Smooth muscle cell (in vitro differentiated cells): ENCODE data around the gene RGS4. TPM values are rescaled to one million over a fixed set of nuclear protein-coding genes. Genes with fewer than 3 reads are reported as not detected.

Experiments used
- DNase-seq: peaks from one replicate; lab custom pipeline; 2025; ENCODE audit not compliant: unreplicated experiment; lab: John Stamatoyannopoulos, UW
- H2AFZ ChIP-seq: fragments of 200-600 bp; sonication (generic); 2 replicates; pipeline ENCODE4 v1.6.0; 2016; ENCODE audit warnings: antibody characterized with exemption, low read depth, mild to moderate bottlenecking
- H3F3A ChIP-seq: fragments of 200-600 bp; sonication (generic); 2 replicates; pipeline ENCODE4 v1.6.0; 2017; ENCODE audit warnings: antibody characterized with exemption, low read depth
- H3K27ac ChIP-seq: fragments of 200-600 bp; sonication (generic); 2 replicates; pipeline ENCODE4 v1.5.1; 2016; ENCODE audit warnings: low read depth, mild to moderate bottlenecking
- H3K27me3 ChIP-seq: fragments of 200-600 bp; sonication (generic); 2 replicates; pipeline ENCODE4 v1.6.1; 2016; ENCODE audit warnings: low read depth, mild to moderate bottlenecking
- H3K36me3 ChIP-seq: fragments of 200-600 bp; sonication (generic); 2 replicates; pipeline ENCODE4 v1.5.1; 2016; ENCODE audit warnings: low read depth
- H3K4me1 ChIP-seq: fragments of 200-600 bp; sonication (generic); 2 replicates; pipeline ENCODE4 v1.5.1; 2016; ENCODE audit warnings: low read depth
- H3K4me2 ChIP-seq: fragments of 200-600 bp; sonication (generic); 2 replicates; pipeline ENCODE4 v1.6.0; 2016; ENCODE audit warnings: mild to moderate bottlenecking
- H3K4me3 ChIP-seq: fragments of 200-600 bp; sonication (generic); 2 replicates; pipeline ENCODE4 v1.5.1; 2016; ENCODE audit warnings: mild to moderate bottlenecking
- H3K79me2 ChIP-seq: fragments of 200-600 bp; sonication (generic); 2 replicates; pipeline ENCODE4 v1.6.0; 2016; ENCODE audit warnings: low read depth, mild to moderate bottlenecking
- H3K9ac ChIP-seq: fragments of 200-600 bp; sonication (generic); 2 replicates; pipeline ENCODE4 v1.6.0; 2016; ENCODE audit warnings: low read depth
- H3K9me3 ChIP-seq: fragments of 200-600 bp; sonication (generic); replicated peaks from 2 replicates; pipeline ENCODE4 v1.5.1; 2016; ENCODE audit warnings: low read depth
- H4K20me1 ChIP-seq: fragments of 200-600 bp; sonication (generic); 2 replicates; pipeline ENCODE4 v1.6.0; 2016; ENCODE audit warnings: low read depth
- CTCF ChIP-seq: fragments of 200-600 bp; sonication (generic); IDR thresholded peaks from 2 replicates; pipeline ENCODE4 v1.5.1; 2017; ENCODE audit warnings: borderline replicate concordance, mild to moderate bottlenecking, antibody characterized with exemption; ENCODE audit not compliant: insufficient read depth, poor library complexity, severe bottlenecking
- WGBS: methylation state at CpG from one replicate; pipeline ENCODE4 v1.1.7; 2016; ENCODE audit warnings: low lambda C conversion rate; 5-methylcytosine and 5-hydroxymethylcytosine counted together
- polyA plus RNA-seq: library from polyadenylated mRNA; unstranded; fragments of >200 nt; fragmentation: Nextera tagmentation; extraction: Ambion mirVana; gene quantifications from 2 replicates; pipeline ENCODE4 v1.2.1, GENCODE V29; 2016
- total RNA-seq: library from RNA; depleted of rRNA; stranded (reverse); fragments of >200 nt; gene quantifications from 2 replicates; pipeline ENCODE4 v1.2.3, GENCODE V29; 2014

Gene RGS4
- total and polyA plus RNA-seq, 2 experiments from 2014 or later: 6.2 to 50.6 TPM

GRCh38 chr1:163093169-163093568 is 24.0 kb downstream of the RGS4 start:
- Histone ChIP-seq H3K79me2 (no peaks in the 10 kb centered on the region), H3K27me3 (no peaks in the 10 kb centered on the region), H3K4me3 (no peak overlapping the region), H3K27ac (no peak overlapping the region), H3K4me1 (no peaks in the 10 kb centered on the region), H4K20me1 (no peaks in the 10 kb centered on the region), H3K36me3 (no peaks in the 10 kb centered on the region), H3K4me2 (no peak overlapping the region), H3F3A (no peaks in the 10 kb centered on the region), H3K9ac (no peak overlapping the region), H2AFZ (no peak overlapping the region), H3K9me3 (no peaks in the 10 kb centered on the region)
- TF ChIP-seq CTCF: no peak
- 89% methylated on average over 4 of the region's 4 CpGs for WGBS
- DNase-seq: no peak

- H3K4me3 ChIP-seq: no peak overlapping the region
- no peak for TF ChIP-seq CTCF
- no peak overlapping the region for H3K27ac ChIP-seq
- no peaks in the 10 kb centered on the region for H3K36me3 ChIP-seq
- H3K27me3 ChIP-seq: no peaks in the 10 kb centered on the region
- no peaks in the 10 kb centered on the region for H3K4me1 ChIP-seq
- no peaks in the 10 kb centered on the region for H4K20me1 ChIP-seq
- no peak overlapping the region for H3K9ac ChIP-seq
- no peaks in the 10 kb centered on the region for H3F3A ChIP-seq
- no peaks in the 10 kb centered on the region for H3K9me3 ChIP-seq
- WGBS: 91% methylated on average over 9 of the region's 9 CpGs
- no peaks in the 10 kb centered on the region for H3K79me2 ChIP-seq
- no peak overlapping the region for H3K4me2 ChIP-seq
- DNase-seq: no peak
- H2AFZ ChIP-seq: no peak overlapping the region
Observed at GRCh38 chr1:163093579-163093978, 24.4 kb downstream of the RGS4 start.

- Histone ChIP-seq H3K4me2 (no peak overlapping the region), H2AFZ (no peak overlapping the region), H3K4me1 (no peaks in the 10 kb centered on the region), H3K9ac (no peak overlapping the region), H3K4me3 (no peak overlapping the region), H4K20me1 (no peaks in the 10 kb centered on the region), H3K27ac (no peak overlapping the region), H3K9me3 (no peaks in the 10 kb centered on the region), H3F3A (no peaks in the 10 kb centered on the region), H3K27me3 (no peaks in the 10 kb centered on the region), H3K79me2 (no peaks in the 10 kb centered on the region), H3K36me3 (no peaks in the 10 kb centered on the region)
- TF ChIP-seq CTCF: no peak
- DNase-seq: no peak
- 59% methylated on average over 4 of the region's 4 CpGs for WGBS
Observed at GRCh38 chr1:163094182-163094581, 25.0 kb downstream of the RGS4 start.

GRCh38 chr1:163094589-163094988 is 25.4 kb downstream of the RGS4 start:
- no peaks in the 10 kb centered on the region for H3K4me1 ChIP-seq
- H3K4me2 ChIP-seq: no peak overlapping the region
- H3K9ac ChIP-seq: no peak overlapping the region
- H3F3A ChIP-seq: no peaks in the 10 kb centered on the region
- no peak for DNase-seq
- H3K79me2 ChIP-seq: no peaks in the 10 kb centered on the region
- no peaks in the 10 kb centered on the region for H3K36me3 ChIP-seq
- no peak for TF ChIP-seq CTCF
- WGBS: 78% methylated on average over 2 of the region's 2 CpGs
- no peaks in the 10 kb centered on the region for H3K9me3 ChIP-seq
- H3K4me3 ChIP-seq: no peak overlapping the region
- H3K27ac ChIP-seq: no peak overlapping the region
- H4K20me1 ChIP-seq: no peaks in the 10 kb centered on the region
- H3K27me3 ChIP-seq: no peaks in the 10 kb centered on the region
- H2AFZ ChIP-seq: no peak overlapping the region
